ES-I3 (cell line): ENCODE measurements around the gene RPL37A.
A peak's percentile ranks its signal among the peaks of the same experiment; 100 is the strongest.

ENCODE experiments used
- H3K36me3 ChIP-seq: 2 replicates; pipeline ENCODE4 v1.6.1; 2013; ENCODE audit warnings: mild to moderate bottlenecking, low read length, control low read depth, moderate library complexity; ENCODE audit not compliant: insufficient read depth
- H3K4me1 ChIP-seq: 2 replicates; pipeline ENCODE4 v1.6.1; 2013; ENCODE audit warnings: mild to moderate bottlenecking, control low read depth, low read length; ENCODE audit not compliant: insufficient read depth
- H3K9ac ChIP-seq: 2 replicates; pipeline ENCODE4 v1.6.1; 2013; ENCODE audit warnings: low read depth, mild to moderate bottlenecking, low read length, moderate library complexity
- H3K9me3 ChIP-seq: 2 replicates; pipeline ENCODE4 v1.6.1; 2013; ENCODE audit warnings: mild to moderate bottlenecking, low read length, moderate library complexity; ENCODE audit not compliant: control insufficient read depth, insufficient read depth

The RPL37A gene

GRCh38 chr2:216498379-216499352, at the start of gene RPL37A:
RPL37A (plus strand) TSS chr2:216498844; CDS start chr2:216498875, 31 bp downstream.
- peaks cover 42% of the 10 kb centered on the region for H3K36me3 ChIP-seq

GRCh38 chr2:216450346-216450745, 48.3 kb upstream of the RPL37A start:
- peaks cover 4% of the 10 kb centered on the region; the same call in 1 of the 2 replicates for H3K4me1 ChIP-seq
- no peak overlapping the region for H3K9ac ChIP-seq
- peaks cover 34% of the 10 kb centered on the region for H3K36me3 ChIP-seq
- peaks cover 23% of the 10 kb centered on the region for H3K9me3 ChIP-seq

More at GRCh38 chr2:216498379-216499352, at the start of gene RPL37A:
- peaks cover 12% of the 10 kb centered on the region for H3K4me1 ChIP-seq
- H3K9ac ChIP-seq = peak within 1 kb of the TSS; percentile 96
- no peaks in the 10 kb centered on the region for H3K9me3 ChIP-seq

GRCh38 chr2:216450784-216451183, 47.9 kb upstream of the RPL37A start:
- Histone ChIP-seq H3K9me3 (peaks cover 23% of the 10 kb centered on the region), H3K9ac (no peak overlapping the region), H3K4me1 (peaks cover under 1% of the 10 kb centered on the region; the same call in 1 of the 2 replicates), H3K36me3 (peaks cover 34% of the 10 kb centered on the region)

- H3K4me1 ChIP-seq = no peaks in the 10 kb centered on the region
- H3K9ac ChIP-seq = no peak overlapping the region
- H3K36me3 ChIP-seq = peaks cover 18% of the 10 kb centered on the region
- peaks cover 10% of the 10 kb centered on the region for H3K9me3 ChIP-seq
Observed at GRCh38 chr2:216453955-216454614, 44.6 kb upstream of the RPL37A start.

GRCh38 chr2:216463148-216463547, 35.5 kb upstream of the RPL37A start:
- Histone ChIP-seq H3K9me3 (no peaks in the 10 kb centered on the region), H3K9ac (no peak overlapping the region), H3K36me3 (no peaks in the 10 kb centered on the region), H3K4me1 (no peaks in the 10 kb centered on the region)

GRCh38 chr2:216464104-216464720, 34.4 kb upstream of the RPL37A start:
- Histone ChIP-seq H3K4me1 (no peaks in the 10 kb centered on the region), H3K9me3 (no peaks in the 10 kb centered on the region), H3K9ac (no peak overlapping the region), H3K36me3 (no peaks in the 10 kb centered on the region; the same call in 1 of the 2 replicates)

GRCh38 chr2:216465579-216466195, 33.0 kb upstream of the RPL37A start:
- Histone ChIP-seq H3K4me1 (no peaks in the 10 kb centered on the region), H3K9me3 (no peaks in the 10 kb centered on the region), H3K9ac (no peak overlapping the region), H3K36me3 (no peaks in the 10 kb centered on the region; the same call in 1 of the 2 replicates)

GRCh38 chr2:216467845-216468244, 30.8 kb upstream of the RPL37A start:
- H3K9ac ChIP-seq = no peak overlapping the region
- no peaks in the 10 kb centered on the region; the same call in none of the 2 replicates for H3K36me3 ChIP-seq
- no peaks in the 10 kb centered on the region for H3K4me1 ChIP-seq
- H3K9me3 ChIP-seq = no peaks in the 10 kb centered on the region

- H3K4me1 ChIP-seq = no peaks in the 10 kb centered on the region
- no peak overlapping the region for H3K9ac ChIP-seq
- H3K9me3 ChIP-seq = no peaks in the 10 kb centered on the region
- H3K36me3 ChIP-seq = no peaks in the 10 kb centered on the region; the same call in none of the 2 replicates
Observed at GRCh38 chr2:216469661-216470060, 29.0 kb upstream of the RPL37A start.

- Histone ChIP-seq H3K9me3 (no peaks in the 10 kb centered on the region), H3K9ac (no peak overlapping the region), H3K36me3 (no peaks in the 10 kb centered on the region; the same call in none of the 2 replicates), H3K4me1 (peaks cover 9% of the 10 kb centered on the region)
Observed at GRCh38 chr2:216473187-216473586, 25.5 kb upstream of the RPL37A start.

GRCh38 chr2:216474925-216475670, 23.5 kb upstream of the RPL37A start:
- Histone ChIP-seq H3K4me1 (peaks cover 18% of the 10 kb centered on the region), H3K36me3 (no peaks in the 10 kb centered on the region; the same call in 1 of the 2 replicates), H3K9ac (no peak overlapping the region), H3K9me3 (no peaks in the 10 kb centered on the region)

- Histone ChIP-seq H3K36me3 (no peaks in the 10 kb centered on the region; the same call in 1 of the 2 replicates), H3K4me1 (peaks cover 18% of the 10 kb centered on the region), H3K9ac (no peak overlapping the region), H3K9me3 (no peaks in the 10 kb centered on the region)
Observed at GRCh38 chr2:216475767-216476166, 22.9 kb upstream of the RPL37A start.

GRCh38 chr2:216477283-216478035, 21.2 kb upstream of the RPL37A start:
- H3K9ac ChIP-seq = no peak overlapping the region
- no peaks in the 10 kb centered on the region for H3K36me3 ChIP-seq
- no peaks in the 10 kb centered on the region for H3K9me3 ChIP-seq

More at GRCh38 chr2:216477283-216478035, 21.2 kb upstream of the RPL37A start:
- H3K4me1 ChIP-seq = peaks cover 18% of the 10 kb centered on the region
